ENCODE results near the gene MAGEF1. TPM values are rescaled to one million over a fixed set of nuclear protein-coding genes. Genes with fewer than 3 reads are reported as not detected.

MAGEF1 gene
- total RNA-seq, 1 donor from 2014 or later = 12.9 TPM

DNA sequence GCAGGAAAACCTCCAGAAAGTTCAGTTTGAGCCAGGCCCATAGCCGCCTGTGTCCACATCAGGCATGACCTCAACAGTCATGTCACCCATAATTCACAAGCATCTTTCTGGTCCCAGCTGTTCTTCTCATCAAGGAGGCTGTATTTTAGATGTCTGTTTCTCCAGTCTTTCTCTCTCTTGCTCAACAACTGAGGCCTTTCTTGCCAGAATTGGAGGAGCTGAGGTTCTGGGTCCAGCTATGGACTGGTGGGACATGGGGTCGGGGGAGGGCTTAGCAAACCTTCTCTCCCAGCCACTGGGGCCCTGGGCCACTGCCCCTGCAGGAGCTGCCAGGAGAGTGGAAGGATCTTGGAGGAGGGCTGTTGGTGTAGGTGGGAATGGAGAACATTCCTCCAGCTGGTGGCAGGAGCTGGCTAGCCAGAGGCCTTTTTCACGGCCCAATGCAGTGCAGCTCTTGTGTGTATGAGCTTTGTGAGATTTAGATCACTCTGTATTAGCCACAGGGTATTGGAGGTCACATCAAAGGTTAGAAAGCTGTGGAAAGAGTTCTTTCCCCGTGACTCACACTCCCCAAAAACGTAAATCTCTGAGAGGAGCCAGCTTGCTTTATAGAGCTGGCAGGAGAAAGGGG, 23.5 kb downstream of the MAGEF1 start:
- DNase-seq = no peak

GRCh38 chr3:184687363-184688015, 24.4 kb downstream of the MAGEF1 start:
- no peak for DNase-seq

- DNase-seq = no peak
Measured at GRCh38 chr3:184685646-184686045, 26.2 kb downstream of the MAGEF1 start.

GRCh38 chr3:184685055-184685454, 26.8 kb downstream of the MAGEF1 start:
- DNase-seq = no peak

GRCh38 chr3:184683900-184684560, 27.8 kb downstream of the MAGEF1 start:
- no peak for DNase-seq

GRCh38 chr3:184683234-184683633, 28.6 kb downstream of the MAGEF1 start:
- DNase-seq = no peak

- DNase-seq = no peak
Measured at GRCh38 chr3:184682671-184683070, 29.2 kb downstream of the MAGEF1 start.

DNA sequence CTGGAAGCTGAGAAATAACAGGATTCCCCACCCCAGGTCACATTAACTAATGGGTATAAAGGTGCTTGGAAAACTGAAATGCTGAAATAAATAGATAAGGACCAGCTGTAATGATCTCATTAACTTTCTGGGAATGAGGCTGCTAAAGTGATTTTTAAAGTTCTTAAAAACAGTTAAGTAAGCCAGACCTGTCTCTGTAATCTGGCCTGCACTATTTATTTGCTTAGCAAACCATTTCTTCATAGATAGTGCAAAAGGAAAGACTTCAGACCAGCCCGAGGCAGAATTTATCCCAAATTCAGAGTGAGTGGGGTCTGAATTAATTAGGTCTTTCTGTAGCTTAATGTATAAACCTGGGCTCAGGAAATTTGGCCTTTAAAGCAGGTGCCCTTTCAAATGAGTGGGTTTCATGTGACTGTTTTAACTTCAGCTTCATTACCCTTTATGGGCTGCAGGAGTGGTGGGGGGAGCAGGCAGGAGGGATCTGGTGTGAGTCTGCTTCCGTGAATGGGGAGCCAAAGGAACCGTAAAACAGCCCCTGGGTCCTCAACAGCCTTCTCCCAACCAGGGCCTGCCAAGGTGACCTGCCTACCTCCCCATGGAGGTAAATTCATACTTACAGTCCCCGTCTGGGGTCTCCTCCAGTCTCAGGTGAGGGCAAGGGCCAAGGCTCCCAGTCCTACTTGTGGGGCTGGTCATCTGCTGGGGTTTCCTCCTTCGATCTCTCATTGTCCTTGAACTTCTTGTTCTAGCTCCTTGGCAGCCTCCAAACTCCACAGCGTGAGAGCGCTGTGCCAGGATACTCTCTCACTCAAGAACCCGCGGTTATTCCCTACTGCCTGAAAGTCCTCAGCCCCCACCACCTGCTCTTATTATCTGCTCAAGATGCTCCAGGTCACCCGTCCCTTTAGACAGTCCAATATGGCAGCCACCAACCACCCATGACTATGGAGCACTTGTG, 31.2 kb downstream of the MAGEF1 start:
- no peak for DNase-seq

- DNase-seq = no peak
Measured at GRCh38 chr3:184679056-184679816, 32.6 kb downstream of the MAGEF1 start.

- no peak for DNase-seq
Measured at GRCh38 chr3:184678317-184679055, 33.4 kb downstream of the MAGEF1 start.

GRCh38 chr3:184677344-184678316, 34.2 kb downstream of the MAGEF1 start:
- DNase-seq = no peak

GRCh38 chr3:184676927-184677326, 34.9 kb downstream of the MAGEF1 start:
- no peak for DNase-seq

DNA sequence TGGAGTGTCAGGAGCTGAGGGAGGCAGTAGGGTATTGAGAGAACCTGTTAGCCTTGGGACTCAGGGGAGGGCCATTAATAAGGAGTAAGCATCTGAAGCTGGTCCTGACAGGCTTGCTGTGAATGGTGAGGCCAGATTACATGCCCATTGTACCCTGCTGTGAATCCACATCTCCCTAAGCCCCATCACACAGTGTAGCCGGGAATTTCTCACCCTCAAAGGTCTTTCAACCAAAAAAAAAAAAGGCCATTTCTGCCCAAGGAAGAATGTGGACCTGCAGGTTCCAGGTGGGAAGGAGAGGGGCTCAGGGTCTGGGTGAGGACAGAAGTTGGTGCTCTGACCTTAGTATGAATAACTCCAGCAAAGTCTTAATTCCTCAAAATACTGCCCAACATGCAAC, 37.2 kb downstream of the MAGEF1 start:
- DNase-seq = no peak

DNA sequence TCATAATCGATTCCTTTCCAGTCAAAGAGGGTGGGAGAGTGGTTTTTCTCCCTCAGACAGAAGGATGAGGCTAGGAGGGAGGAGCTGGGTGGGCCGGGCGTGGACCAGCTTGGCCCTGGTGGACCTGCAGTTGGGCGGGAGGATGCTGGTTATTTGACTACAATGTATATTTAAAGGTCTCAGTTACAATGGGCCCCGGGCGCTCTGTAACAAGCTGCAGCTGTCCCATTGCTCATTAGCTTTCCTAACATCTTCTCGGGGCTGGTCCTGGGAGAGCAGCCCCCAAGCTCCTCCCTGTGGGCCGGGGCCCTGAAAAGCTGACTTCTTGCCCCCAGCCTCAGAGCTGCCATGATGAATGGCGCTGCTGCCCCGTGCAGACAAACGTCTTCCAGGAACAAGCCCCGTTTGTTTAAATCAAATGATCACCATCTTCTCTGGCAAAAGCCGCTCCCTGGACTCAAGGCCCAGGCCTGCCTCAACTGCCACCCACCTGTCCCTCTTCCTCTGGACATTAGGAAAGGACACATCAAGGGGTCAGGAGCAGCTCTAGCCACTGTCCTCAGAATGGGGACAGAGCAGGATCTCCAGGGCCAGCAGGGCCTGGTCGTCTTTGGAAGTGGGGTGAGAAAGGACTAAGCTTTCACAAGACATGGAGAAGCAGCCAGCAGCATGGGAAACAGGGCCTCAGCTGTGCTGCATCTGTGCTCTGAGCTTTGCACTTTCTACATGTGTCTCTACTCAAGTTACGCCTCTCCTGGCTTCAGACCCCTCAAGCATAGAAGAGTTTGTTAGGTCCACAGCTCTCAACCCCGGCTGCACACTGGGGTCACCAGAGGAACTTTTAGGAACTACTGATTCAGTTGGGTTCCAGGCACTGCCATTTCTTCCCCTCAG, 38.6 kb downstream of the MAGEF1 start:
- no peak for DNase-seq

- DNase-seq = no peak
Measured at GRCh38 chr3:184672335-184672734, 39.5 kb downstream of the MAGEF1 start.

GRCh38 chr3:184670091-184670602, 41.7 kb downstream of the MAGEF1 start:
- DNase-seq = no peak

- DNase-seq = no peak
Measured at GRCh38 chr3:184669578-184669977, 42.3 kb downstream of the MAGEF1 start.

DNA sequence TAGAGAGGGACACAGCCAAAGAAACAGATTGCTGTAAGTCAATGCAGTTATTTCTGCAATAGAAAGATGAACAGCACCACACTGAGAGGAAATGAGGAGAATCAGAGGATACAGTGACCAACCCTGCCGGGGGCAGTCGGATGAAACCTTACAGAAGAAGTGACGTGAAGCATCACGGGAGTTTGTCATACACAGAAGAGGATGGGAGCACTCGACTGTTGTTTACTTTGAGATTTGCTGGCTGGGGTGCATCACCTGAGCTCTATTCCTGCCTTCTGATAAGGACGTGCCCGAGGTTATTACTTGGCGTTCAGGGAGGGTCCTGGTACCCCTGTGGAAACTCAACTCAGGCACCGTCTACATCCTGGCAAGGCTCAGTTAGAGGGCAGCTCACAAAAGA, 45.4 kb downstream of the MAGEF1 start:
- DNase-seq = no peak

GRCh38 chr3:184665101-184665500, 46.8 kb downstream of the MAGEF1 start:
- no peak for DNase-seq
